HL-60 (cell line): Measurements from ENCODE around the gene C2orf69.
A peak's percentile ranks its signal among the peaks of the same experiment; 100 is the strongest.

Experiments used
- DNase-seq, 2 experiments: peaks; one replicate each; pipeline ENCODE4 v3.0.0-alpha.2; 2010 to 2020; ENCODE audit warnings: low read depth in 1 of 2, low spot score in 1 of 2
- H3K27ac ChIP-seq: fragments of 250-450 bp; sonication (Bioruptor Pico); replicated peaks from 2 replicates; pipeline ENCODE4 v1.5.1; 2020; ENCODE audit warnings: mild to moderate bottlenecking, moderate library complexity
- H3K27me3 ChIP-seq: fragments of 250-450 bp; sonication (Bioruptor Pico); 2 replicates; pipeline ENCODE4 v1.5.1; 2021; ENCODE audit warnings: mild to moderate bottlenecking, moderate library complexity; ENCODE audit not compliant: insufficient read depth, poor library complexity, severe bottlenecking
- H3K4me3 ChIP-seq: replicated peaks from 2 replicates; pipeline ENCODE4 v1.5.1; 2011; ENCODE audit warnings: mild to moderate bottlenecking, control low read depth, low read length; ENCODE audit not compliant: insufficient read depth
- CTCF ChIP-seq: IDR thresholded peaks from one replicate; pipeline ENCODE4 v1.5.1; 2011; ENCODE audit warnings: low read length, control low read depth, inconsistent platforms; ENCODE audit not compliant: insufficient read depth
- GABPA ChIP-seq: IDR thresholded peaks from 2 replicates; pipeline ENCODE4 v1.6.1; 2012; ENCODE audit warnings: low read depth
- POLR2AphosphoS5 ChIP-seq: IDR thresholded peaks from 2 replicates; pipeline ENCODE4 v1.6.1; 2012; ENCODE audit warnings: low read depth
- REST ChIP-seq: IDR thresholded peaks from 2 replicates; pipeline ENCODE4 v1.6.1; 2012; ENCODE audit warnings: low read depth; ENCODE audit not compliant: insufficient replicate concordance
- SPI1 ChIP-seq: IDR thresholded peaks from 2 replicates; pipeline ENCODE4 v1.6.1; 2012; ENCODE audit warnings: low read depth, mild to moderate bottlenecking, borderline replicate concordance

C2orf69 gene

GRCh38 chr2:199950396-199950795 lies 39.3 kb downstream of the C2orf69 start:
- H3K27ac ChIP-seq = no peak overlapping the region
- H3K4me3 ChIP-seq = no peak overlapping the region
- no peak for DNase-seq
- TF ChIP-seq REST = no peak
- no peak for TF ChIP-seq SPI1
- H3K27me3 ChIP-seq = no peaks in the 10 kb centered on the region

- DNase-seq = no peak
Measured at GRCh38 chr2:199951023-199951422, 39.9 kb downstream of the C2orf69 start.

GRCh38 chr2:199955007-199955338 lies 43.9 kb downstream of the C2orf69 start:
- H3K27ac ChIP-seq = peak overlapping the region; percentile 96
- H3K4me3 ChIP-seq = peak overlapping the region; percentile 88
- TF ChIP-seq POLR2AphosphoS5 = no peak
- TF ChIP-seq SPI1 = no peak
- no peak for TF ChIP-seq GABPA
- no peak for TF ChIP-seq REST
- no peak for TF ChIP-seq CTCF
- no peak for DNase-seq
- no peaks in the 10 kb centered on the region for H3K27me3 ChIP-seq

More at GRCh38 chr2:199951023-199951422, 39.9 kb downstream of the C2orf69 start:
- Histone ChIP-seq H3K4me3 (no peak overlapping the region), H3K27ac (no peak overlapping the region), H3K27me3 (no peaks in the 10 kb centered on the region)
- TF ChIP-seq POLR2AphosphoS5 (no peak), CTCF (no peak), SPI1 (no peak), REST (no peak), GABPA (no peak)
